SK-N-SH (cell line): Measurements from ENCODE around the gene ATP1A2.

Source experiments
- CHD2 ChIP-seq: fragments of 150-350 bp; IDR thresholded peaks from 2 replicates; pipeline ENCODE4 v1.6.1; 2018; ENCODE audit warnings: low read length; ENCODE audit not compliant: partially characterized antibody
- EP300 ChIP-seq, 2 experiments: IDR thresholded peaks; 2 replicates each; pipeline versions ENCODE4 v1.4.0 to v1.6.1; 2012; ENCODE audit warnings: borderline replicate concordance in 1 of 2, low read depth in 1 of 2, low read length in 1 of 2
- EZH2phosphoT487 ChIP-seq: fragments of 200-600 bp; sonication (generic); IDR thresholded peaks from 2 replicates; pipeline ENCODE4 v1.6.1; 2017; ENCODE audit warnings: low read depth, mixed run types, mild to moderate bottlenecking, antibody characterized with exemption, moderate library complexity, borderline replicate concordance
- FOXM1 ChIP-seq: IDR thresholded peaks from 2 replicates; pipeline ENCODE4 v1.4.0; 2012; ENCODE audit warnings: low read depth, mild to moderate bottlenecking
- JUND ChIP-seq: IDR thresholded peaks from 2 replicates; pipeline ENCODE4 v1.4.0; 2012
- MXI1 ChIP-seq: IDR thresholded peaks from 2 replicates; pipeline ENCODE4 v1.6.1; 2012; ENCODE audit warnings: mild to moderate bottlenecking, low read depth, low read length, improper control_type of control experiment
- POLR2AphosphoS5 ChIP-seq: IDR thresholded peaks from 2 replicates; pipeline ENCODE4 v1.6.1; 2012; ENCODE audit warnings: low read depth, low read length
- RAD21 ChIP-seq: IDR thresholded peaks from 2 replicates; pipeline ENCODE4 v1.6.1; 2012; ENCODE audit warnings: mild to moderate bottlenecking, low read length
- TEAD4 ChIP-seq: IDR thresholded peaks from 2 replicates; pipeline ENCODE4 v1.4.0; 2012; ENCODE audit warnings: mild to moderate bottlenecking, borderline replicate concordance; ENCODE audit not compliant: insufficient read depth
- YY1 ChIP-seq: IDR thresholded peaks from 2 replicates; pipeline ENCODE4 v1.4.0; 2012; ENCODE audit warnings: low read depth, mild to moderate bottlenecking
- TF ChIP-seq, protein P1 (sequence below): fragments of 200-600 bp; sonication (generic); IDR thresholded peaks from 2 replicates; pipeline ENCODE4 v1.6.1; 2017; ENCODE audit warnings: antibody characterized with exemption, mild to moderate bottlenecking, moderate library complexity
- TF ChIP-seq, protein P2 (sequence below): fragments of 150-350 bp; IDR thresholded peaks from 2 replicates; pipeline ENCODE4 v1.6.1; 2017; ENCODE audit warnings: antibody characterized with exemption, low read length, low read depth, borderline replicate concordance
- TF ChIP-seq, protein P3 (sequence below): fragments of 150-350 bp; IDR thresholded peaks from 2 replicates; pipeline ENCODE4 v1.6.1; 2016; ENCODE audit warnings: mild to moderate bottlenecking, low read depth, low read length
- TF ChIP-seq, protein P4 (sequence below): IDR thresholded peaks from 2 replicates; pipeline ENCODE4 v1.6.1; 2012; ENCODE audit warnings: mild to moderate bottlenecking, low read depth, low read length, moderate library complexity

DNA sequence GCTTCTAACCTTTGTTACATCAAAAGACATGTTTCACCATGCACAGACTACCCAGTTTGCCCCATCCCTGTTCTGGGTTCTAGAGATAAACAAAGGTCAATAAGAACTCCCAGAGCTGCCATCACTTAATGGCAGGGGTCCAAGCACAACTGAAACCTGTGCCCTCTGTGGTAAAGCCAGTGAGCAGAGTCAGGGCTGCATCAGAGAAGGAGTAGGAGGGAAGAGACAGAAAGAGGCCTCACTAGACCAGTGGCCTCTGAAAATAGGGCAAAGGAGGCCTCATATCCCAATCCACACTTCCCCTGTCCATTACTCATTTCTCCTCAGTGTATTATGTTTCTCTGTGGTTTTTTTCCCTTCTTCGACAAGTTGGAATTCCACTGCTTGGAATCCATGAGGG is 10.2 kb downstream of the ATP1A2 start:
- TF ChIP-seq POLR2AphosphoS5 (no peak), EP300 (IDR thresholded peaks at IDR 0.05; ENCODE audit: borderline replicate concordance in 1 of 2, low read depth in 1 of 2, low read length in 1 of 2) (no peak), TEAD4 (no peak), FOXM1 (no peak), JUND (no peak), CHD2 (no peak), RAD21 (no peak), EZH2phosphoT487 (no peak), MXI1 (no peak), YY1 (no peak)
- TF ChIP-seq, protein P1, sequence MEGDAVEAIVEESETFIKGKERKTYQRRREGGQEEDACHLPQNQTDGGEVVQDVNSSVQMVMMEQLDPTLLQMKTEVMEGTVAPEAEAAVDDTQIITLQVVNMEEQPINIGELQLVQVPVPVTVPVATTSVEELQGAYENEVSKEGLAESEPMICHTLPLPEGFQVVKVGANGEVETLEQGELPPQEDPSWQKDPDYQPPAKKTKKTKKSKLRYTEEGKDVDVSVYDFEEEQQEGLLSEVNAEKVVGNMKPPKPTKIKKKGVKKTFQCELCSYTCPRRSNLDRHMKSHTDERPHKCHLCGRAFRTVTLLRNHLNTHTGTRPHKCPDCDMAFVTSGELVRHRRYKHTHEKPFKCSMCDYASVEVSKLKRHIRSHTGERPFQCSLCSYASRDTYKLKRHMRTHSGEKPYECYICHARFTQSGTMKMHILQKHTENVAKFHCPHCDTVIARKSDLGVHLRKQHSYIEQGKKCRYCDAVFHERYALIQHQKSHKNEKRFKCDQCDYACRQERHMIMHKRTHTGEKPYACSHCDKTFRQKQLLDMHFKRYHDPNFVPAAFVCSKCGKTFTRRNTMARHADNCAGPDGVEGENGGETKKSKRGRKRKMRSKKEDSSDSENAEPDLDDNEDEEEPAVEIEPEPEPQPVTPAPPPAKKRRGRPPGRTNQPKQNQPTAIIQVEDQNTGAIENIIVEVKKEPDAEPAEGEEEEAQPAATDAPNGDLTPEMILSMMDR, result no peak
- TF ChIP-seq, protein P2, sequence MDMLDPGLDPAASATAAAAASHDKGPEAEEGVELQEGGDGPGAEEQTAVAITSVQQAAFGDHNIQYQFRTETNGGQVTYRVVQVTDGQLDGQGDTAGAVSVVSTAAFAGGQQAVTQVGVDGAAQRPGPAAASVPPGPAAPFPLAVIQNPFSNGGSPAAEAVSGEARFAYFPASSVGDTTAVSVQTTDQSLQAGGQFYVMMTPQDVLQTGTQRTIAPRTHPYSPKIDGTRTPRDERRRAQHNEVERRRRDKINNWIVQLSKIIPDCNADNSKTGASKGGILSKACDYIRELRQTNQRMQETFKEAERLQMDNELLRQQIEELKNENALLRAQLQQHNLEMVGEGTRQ, result no peak
- TF ChIP-seq, protein P3, sequence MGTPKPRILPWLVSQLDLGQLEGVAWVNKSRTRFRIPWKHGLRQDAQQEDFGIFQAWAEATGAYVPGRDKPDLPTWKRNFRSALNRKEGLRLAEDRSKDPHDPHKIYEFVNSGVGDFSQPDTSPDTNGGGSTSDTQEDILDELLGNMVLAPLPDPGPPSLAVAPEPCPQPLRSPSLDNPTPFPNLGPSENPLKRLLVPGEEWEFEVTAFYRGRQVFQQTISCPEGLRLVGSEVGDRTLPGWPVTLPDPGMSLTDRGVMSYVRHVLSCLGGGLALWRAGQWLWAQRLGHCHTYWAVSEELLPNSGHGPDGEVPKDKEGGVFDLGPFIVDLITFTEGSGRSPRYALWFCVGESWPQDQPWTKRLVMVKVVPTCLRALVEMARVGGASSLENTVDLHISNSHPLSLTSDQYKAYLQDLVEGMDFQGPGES, result no peak
- TF ChIP-seq, protein P4, sequence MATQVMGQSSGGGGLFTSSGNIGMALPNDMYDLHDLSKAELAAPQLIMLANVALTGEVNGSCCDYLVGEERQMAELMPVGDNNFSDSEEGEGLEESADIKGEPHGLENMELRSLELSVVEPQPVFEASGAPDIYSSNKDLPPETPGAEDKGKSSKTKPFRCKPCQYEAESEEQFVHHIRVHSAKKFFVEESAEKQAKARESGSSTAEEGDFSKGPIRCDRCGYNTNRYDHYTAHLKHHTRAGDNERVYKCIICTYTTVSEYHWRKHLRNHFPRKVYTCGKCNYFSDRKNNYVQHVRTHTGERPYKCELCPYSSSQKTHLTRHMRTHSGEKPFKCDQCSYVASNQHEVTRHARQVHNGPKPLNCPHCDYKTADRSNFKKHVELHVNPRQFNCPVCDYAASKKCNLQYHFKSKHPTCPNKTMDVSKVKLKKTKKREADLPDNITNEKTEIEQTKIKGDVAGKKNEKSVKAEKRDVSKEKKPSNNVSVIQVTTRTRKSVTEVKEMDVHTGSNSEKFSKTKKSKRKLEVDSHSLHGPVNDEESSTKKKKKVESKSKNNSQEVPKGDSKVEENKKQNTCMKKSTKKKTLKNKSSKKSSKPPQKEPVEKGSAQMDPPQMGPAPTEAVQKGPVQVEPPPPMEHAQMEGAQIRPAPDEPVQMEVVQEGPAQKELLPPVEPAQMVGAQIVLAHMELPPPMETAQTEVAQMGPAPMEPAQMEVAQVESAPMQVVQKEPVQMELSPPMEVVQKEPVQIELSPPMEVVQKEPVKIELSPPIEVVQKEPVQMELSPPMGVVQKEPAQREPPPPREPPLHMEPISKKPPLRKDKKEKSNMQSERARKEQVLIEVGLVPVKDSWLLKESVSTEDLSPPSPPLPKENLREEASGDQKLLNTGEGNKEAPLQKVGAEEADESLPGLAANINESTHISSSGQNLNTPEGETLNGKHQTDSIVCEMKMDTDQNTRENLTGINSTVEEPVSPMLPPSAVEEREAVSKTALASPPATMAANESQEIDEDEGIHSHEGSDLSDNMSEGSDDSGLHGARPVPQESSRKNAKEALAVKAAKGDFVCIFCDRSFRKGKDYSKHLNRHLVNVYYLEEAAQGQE, result no peak
